K562 (cell line): ENCODE results near the gene ARHGAP28. TPM values are rescaled to one million over a fixed set of nuclear protein-coding genes. Genes with fewer than 3 reads are reported as not detected.

Source experiments
- ATAC-seq: fragments of 200-7000 bp; cut with Tn5 transposase; 3 replicates; pipeline ENCODE4 v1.9.1; 2020; ENCODE audit warnings: moderate library complexity
- BruUV-seq: library from RNA; stranded (reverse); fragments of 400-500 nt; replicated peaks from 2 replicates; lab custom pipeline; 2021; lab: Mats Ljungman, UMichigan
- CTCF ChIA-PET: fragments of 300-600 bp; formaldehyde crosslinking; extraction: SDS; loops from one replicate; lab custom pipeline; 2021; ENCODE audit warnings: low intra/inter-chr PET ratio; lab: Yijun Ruan, JAX
- POLR2A ChIA-PET: fragments of 300-600, 350-650 bp; sonication (Branson Sonifier 250); formaldehyde crosslinking; extraction: SDS; loops from one replicate; lab custom pipeline; 2021; ENCODE audit warnings: antibody characterized with exemption, inconsistent platforms; lab: Yijun Ruan, JAX
- DNase-seq, 4 experiments: peaks; one replicate each; pipeline versions ENCODE4 v3.0.0 to v3.0.0-alpha.2; 2011 to 2018; ENCODE audit warnings: low spot score in 3 of 4, mixed read lengths in 3 of 4; ENCODE audit errors: extremely low read depth in 1 of 4
- FAIRE-seq: peaks from 2 replicates; lab custom pipeline; 2011; peaks lifted over from hg19 to GRCh38; lab: Jason Lieb, UNC
- H2AFZ ChIP-seq: 2 replicates; pipeline ENCODE4 v1.6.0; 2011; ENCODE audit warnings: low read depth, low read length, control low read depth, inconsistent platforms
- H3K27ac ChIP-seq: fragments of 200-600 bp; 3 replicates; pipeline ENCODE4 v1.8.0; 2011; ENCODE audit warnings: low read depth, mild to moderate bottlenecking, control low read depth, inconsistent platforms, low read length, moderate library complexity, mixed read lengths; ENCODE audit errors: extremely low read depth
- H3K27me3 ChIP-seq, 2 experiments: fragments of 300-600 bp in 1 of 2; 2 replicates in 1 of 2; 3 replicates in 1 of 2; pipeline versions ENCODE4 v1.6.0 to v1.8.0; 2011; ENCODE audit warnings: inconsistent platforms in 2 of 2, low read length in 2 of 2, mild to moderate bottlenecking in 1 of 2, mixed read lengths in 1 of 2, moderate library complexity in 1 of 2; ENCODE audit not compliant: control insufficient read depth in 2 of 2, insufficient read depth in 2 of 2
- H3K36me3 ChIP-seq: fragments of 300-600 bp; 3 replicates; pipeline ENCODE4 v1.8.0; 2011; ENCODE audit warnings: mild to moderate bottlenecking, low read length, inconsistent platforms; ENCODE audit not compliant: control insufficient read depth, insufficient read depth
- H3K4me1 ChIP-seq, 2 experiments: fragments of 200-600 bp in 1 of 2; replicated peaks in 1 of 2; 2 replicates in 1 of 2; 3 replicates in 1 of 2; pipeline versions ENCODE4 v1.5.1 to v1.8.0; 2011; ENCODE audit warnings: inconsistent platforms in 2 of 2, low read length in 2 of 2, mild to moderate bottlenecking in 1 of 2, mixed read lengths in 1 of 2, moderate library complexity in 1 of 2; ENCODE audit not compliant: control insufficient read depth in 2 of 2, insufficient read depth in 2 of 2
- H3K4me2 ChIP-seq: 2 replicates; pipeline ENCODE4 v1.6.1; 2011; ENCODE audit warnings: low read length, control low read depth, inconsistent platforms, mixed read lengths; ENCODE audit not compliant: insufficient read depth
- H3K4me3 ChIP-seq: fragments of 200-600 bp; sonication (generic), shearing (Covaris generic); 2 replicates; pipeline ENCODE4 v1.5.1; 2016; ENCODE audit warnings: control low read depth, inconsistent platforms
- H3K79me2 ChIP-seq: fragments of 200-600 bp; 3 replicates; pipeline ENCODE4 v1.8.0; 2011; ENCODE audit warnings: low read length, inconsistent platforms; ENCODE audit not compliant: control insufficient read depth, insufficient read depth
- H3K9ac ChIP-seq, 2 experiments: 2 replicates each; pipeline versions ENCODE4 v1.6.0 to v1.6.1; 2011; ENCODE audit warnings: low read depth in 2 of 2, low read length in 2 of 2, control low read depth in 1 of 2, inconsistent platforms in 1 of 2, mild to moderate bottlenecking in 1 of 2, mixed read lengths in 1 of 2; ENCODE audit not compliant: insufficient read depth in 1 of 2
- H3K9me1 ChIP-seq: one replicate; pipeline ENCODE4 v1.6.0; 2011; ENCODE audit warnings: inconsistent platforms, mild to moderate bottlenecking, low read length, moderate library complexity; ENCODE audit not compliant: control insufficient read depth, insufficient read depth
- H3K9me3 ChIP-seq: replicated peaks from 2 replicates; pipeline ENCODE4 v1.5.1; 2011; ENCODE audit warnings: low read depth, low read length, inconsistent platforms; ENCODE audit not compliant: control insufficient read depth, insufficient read depth
- H4K20me1 ChIP-seq: replicated peaks from 2 replicates; pipeline ENCODE4 v1.6.1; 2011; ENCODE audit warnings: low read length, inconsistent platforms, mixed read lengths; ENCODE audit not compliant: control insufficient read depth, insufficient read depth
- BCL6 ChIP-seq: fragments of 250-450 bp; sonication (Bioruptor Pico); IDR thresholded peaks from 2 replicates; pipeline ENCODE4 v1.4.0; 2020
- CBX8 ChIP-seq: fragments of 200-600 bp; sonication (generic); IDR thresholded peaks from 2 replicates; pipeline ENCODE4 v1.6.1; 2012; ENCODE audit warnings: borderline replicate concordance, mixed run types, low read depth, mild to moderate bottlenecking, moderate library complexity, mixed read lengths, low read length, control low read depth, inconsistent platforms; ENCODE audit not compliant: poor library complexity, severe bottlenecking; ENCODE audit errors: extremely low read depth
- CEBPZ ChIP-seq: fragments of 150-350 bp; IDR thresholded peaks from 2 replicates; pipeline ENCODE4 v1.6.1; 2014; ENCODE audit warnings: low read depth, mild to moderate bottlenecking, low read length, borderline replicate concordance
- GATAD2B ChIP-seq: fragments of 450-650 bp; IDR thresholded peaks from 2 replicates; pipeline ENCODE4 v1.6.1; 2017; ENCODE audit warnings: mild to moderate bottlenecking, borderline replicate concordance
- HDAC8 ChIP-seq: fragments of 450-650 bp; IDR thresholded peaks from 2 replicates; pipeline ENCODE4 v1.6.1; 2016; ENCODE audit warnings: mild to moderate bottlenecking, missing genetic modification characterization, moderate library complexity, missing compliant biosample characterization
- MTA2 ChIP-seq: fragments of 450-650 bp; IDR thresholded peaks from 2 replicates; pipeline ENCODE4 v1.6.1; 2016; ENCODE audit warnings: low read depth
- MTA3 ChIP-seq: fragments of 450-650 bp; formaldehyde crosslinking; IDR thresholded peaks from 2 replicates; pipeline ENCODE4 v1.6.1; 2017; ENCODE audit warnings: mild to moderate bottlenecking, borderline replicate concordance
- NFIX ChIP-seq: fragments of 250-450 bp; sonication (Bioruptor Pico); IDR thresholded peaks from 2 replicates; pipeline ENCODE4 v1.4.0; 2020; ENCODE audit warnings: low read depth, mild to moderate bottlenecking, moderate library complexity
- NFYB ChIP-seq: IDR thresholded peaks from 2 replicates; pipeline ENCODE4 v1.6.1; 2011; ENCODE audit warnings: mild to moderate bottlenecking, moderate library complexity; ENCODE audit not compliant: insufficient read length; ENCODE audit errors: extremely low read depth
- SMARCA5 ChIP-seq: fragments of 450-650 bp; IDR thresholded peaks from 2 replicates; pipeline ENCODE4 v1.6.1; 2016
- THRAP3 ChIP-seq: fragments of 450-650 bp; IDR thresholded peaks from 2 replicates; pipeline ENCODE4 v1.6.1; 2016; ENCODE audit warnings: mild to moderate bottlenecking, inconsistent platforms, borderline replicate concordance
- ZNF584 ChIP-seq: fragments of 200-800 bp; sonication (Bioruptor generic); IDR thresholded peaks from 2 replicates; pipeline ENCODE4 v1.6.1; 2016; ENCODE audit warnings: low read depth, mild to moderate bottlenecking, missing genetic modification characterization, missing compliant biosample characterization
- WGBS: fragments of 100-300 bp; shearing (Covaris generic); methylation state at CpG from one replicate; pipeline ENCODE4 v1.1.6; 2016; ENCODE audit warnings: low coverage, mixed read lengths; ENCODE audit not compliant: insufficient coverage; ENCODE audit errors: missing lambda C conversion rate; 5-methylcytosine and 5-hydroxymethylcytosine counted together
- in situ Hi-C: fragments of 300-500 bp; cut with MboI; formaldehyde crosslinking; loops from 4 replicates; pipeline ENCODE4 v1.15.0; 2018; ENCODE audit warnings: inconsistent platforms, mixed read lengths
- intact Hi-C: fragments of 100-400 bp; cut with micrococcal nuclease; formaldehyde crosslinking; loops from 2 replicates; pipeline ENCODE4 v1.14.2; 2022
- polyA plus RNA-seq, 8 experiments: library from polyadenylated mRNA; depleted of rRNA in 4 of 8; stranded (reverse) in 5 of 8; unstranded in 3 of 8; fragments of >200 nt; fragmentation: Nextera tagmentation in 2 of 8; fragmentation: Illumina TruSeq in 1 of 8; extraction: Ambion mirVana in 2 of 8; extraction: Trizol in 1 of 8; gene quantifications; 2 replicates each; pipeline versions ENCODE4 v1.2.1 to v1.2.3, GENCODE V29; 2011 to 2014; ENCODE audit warnings: inconsistent platforms in 1 of 8, missing spikeins in 1 of 8
- total RNA-seq, 7 experiments: library from RNA; depleted of rRNA in 6 of 7; stranded (reverse); fragments of >200 nt in 6 of 7; fragmentation: Illumina TruSeq in 2 of 7; extraction: Trizol in 2 of 7; gene quantifications; 2 replicates each; pipeline versions ENCODE4 v1.2.1 to v1.2.3, GENCODE V29; 2011 to 2021; ENCODE audit warnings: low replicate concordance in 1 of 7

The ARHGAP28 gene
- total and polyA plus RNA-seq, 9 of the 15 experiments (the other 6 are each of a cell fraction or from before 2014, with no cell fraction given): 0.93 to 5.9 (median 5.0) TPM

GRCh38 chr18:6775237-6775636 is 45.7 kb downstream of the ARHGAP28 start:
- FAIRE-seq (no peak), DNase-seq (no peak), ATAC-seq (no peak)
- Histone ChIP-seq H3K9ac (no peak overlapping the region), H3K4me3 (no peak overlapping the region), H3K36me3 (no peaks in the 10 kb centered on the region), H4K20me1 (no peaks in the 10 kb centered on the region), H2AFZ (no peak overlapping the region), H3K79me2 (no peaks in the 10 kb centered on the region), H3K9me3 (no peaks in the 10 kb centered on the region), H3K4me2 (no peak overlapping the region), H3K4me1 (no peaks in the 10 kb centered on the region), H3K27me3 (peaks cover 8 to 15% of the 10 kb centered on the region in 2 experiments; a peak in 3 of 5 replicates), H3K9me1 (no peaks in the 10 kb centered on the region), H3K27ac (no peak overlapping the region)
- ChIA-PET CTCF (no interaction called here), POLR2A (no interaction called here)
- in situ Hi-C loops: no loop called here
- WGBS: 2% methylated on average over 7 of the region's 7 CpGs
- intact Hi-C loops: no loop called here
- no peak for TF ChIP-seq MTA2
- peak; percentile 82 for TF ChIP-seq CBX8
- no TSS peak for BruUV-seq

- in situ Hi-C loops: no loop called here
- CTCF ChIA-PET: no interaction called here
- TF ChIP-seq ZNF584 (CRISPR knock-in tag) (no peak), HDAC8 (tag) (no peak), NFYB (no peak), THRAP3 (no peak), NFIX (no peak), GATAD2B (no peak), MTA3 (no peak), CEBPZ (no peak), BCL6 (CRISPR knock-in tag) (no peak), SMARCA5 (no peak)
- Histone ChIP-seq H3K4me2 (no peak overlapping the region), H3K9me3 (no peaks in the 10 kb centered on the region), H4K20me1 (no peaks in the 10 kb centered on the region), H3K79me2 (no peaks in the 10 kb centered on the region), H3K4me1 (no peaks in the 10 kb centered on the region), H3K9ac (no peak overlapping the region), H2AFZ (no peak overlapping the region), H3K27ac (no peak overlapping the region), H3K9me1 (no peaks in the 10 kb centered on the region), H3K4me3 (no peak overlapping the region), H3K36me3 (no peaks in the 10 kb centered on the region), H3K27me3 (peaks cover 8 to 15% of the 10 kb centered on the region in 2 experiments; a peak in 3 of 5 replicates)
- BruUV-seq: no TSS peak
- intact Hi-C loops: no loop called here
- ATAC-seq: no peak
- FAIRE-seq: no peak
- 3% methylated on average over 2 of the region's 2 CpGs for WGBS
- no peak for DNase-seq
- POLR2A ChIA-PET: no interaction called here
Measured at GRCh38 chr18:6775702-6776101, 46.2 kb downstream of the ARHGAP28 start.
